ENCODE data around the gene ITIH2. TPM values are rescaled to one million over a fixed set of nuclear protein-coding genes. Genes with fewer than 3 reads are reported as not detected.
"Not testable (repeated sequence)": the region's sequence is repeated elsewhere in the genome, so short reads cannot be mapped to it uniquely, and the experiment has no call there.

The ITIH2 gene
- total and polyA plus RNA-seq, 2 experiments from 2014 or later: 70.2 to 181 TPM

- Histone ChIP-seq H3K4me1 (ENCODE audit: insufficient read depth) (no peaks in the 10 kb centered on the region), H3K27me3 (no peaks in the 10 kb centered on the region), H3K4me3 (no peak overlapping the region), H3K4me2 (no peak overlapping the region), H3K27ac (no peak overlapping the region), H2AFZ (no peak overlapping the region), H3K9me3 (ENCODE audit: low read depth) (no peaks in the 10 kb centered on the region), H4K20me1 (ENCODE audit: insufficient read depth, poor library complexity, severe bottlenecking) (no peaks in the 10 kb centered on the region), H3K9me2 (replicated peaks; ENCODE audit: insufficient read depth) (no peaks in the 10 kb centered on the region), H3K36me3 (replicated peaks; ENCODE audit: insufficient read depth, low read depth) (no peaks in the 10 kb centered on the region), H3K79me2 (no peaks in the 10 kb centered on the region)
- no peak for DNase-seq (ENCODE audit: low spot score)
- TF ChIP-seq EZH2 (IDR thresholded peaks at IDR 0.05; ENCODE audit: borderline replicate concordance) (no peak), CTCF (IDR thresholded peaks at IDR 0.05; ENCODE audit: poor library complexity) (no peak), EZH2phosphoT487 (IDR thresholded peaks at IDR 0.05; ENCODE audit: low read depth, severe bottlenecking, unreplicated experiment) (no peak)
Observed at GRCh38 chr10:7689591-7689990, 13.5 kb upstream of the ITIH2 start.

DNA sequence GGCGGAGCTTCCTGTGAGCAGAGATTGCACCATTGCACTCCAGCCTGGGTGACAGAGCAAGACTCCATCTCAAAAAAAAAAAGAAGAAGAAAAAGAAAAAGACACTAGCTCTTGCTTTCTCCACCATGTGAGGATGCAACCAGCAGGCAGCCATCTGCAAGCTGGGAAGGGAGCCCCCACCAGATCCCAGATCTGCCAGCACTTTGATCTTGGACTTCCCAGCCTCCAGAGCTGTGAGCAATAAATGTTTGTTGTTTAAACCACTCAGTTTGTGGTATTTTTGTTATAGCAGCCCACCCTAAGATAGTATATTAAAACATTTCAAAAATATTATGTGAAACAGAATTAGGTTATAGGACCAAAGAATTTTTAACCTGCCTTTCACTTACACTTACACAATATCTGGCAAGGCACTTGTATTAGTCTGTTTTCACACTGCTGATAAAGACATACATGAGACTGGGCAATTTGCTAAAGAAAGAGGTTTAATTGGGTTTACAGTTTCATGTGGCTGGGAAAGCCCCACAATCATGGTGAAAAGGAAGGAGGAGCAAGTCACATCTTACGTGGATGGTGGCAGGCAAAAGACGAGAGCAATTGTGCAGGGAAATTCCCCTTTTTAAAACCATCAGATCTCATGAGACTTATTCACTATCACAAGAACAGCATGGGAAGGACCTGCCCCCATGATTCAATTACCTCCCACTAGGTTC is 12.1 kb upstream of the ITIH2 start:
- H3K79me2 ChIP-seq; H2AFZ ChIP-seq; DNase-seq (ENCODE audit: low spot score); H3K4me3 ChIP-seq; H3K9me3 ChIP-seq (ENCODE audit: low read depth); H4K20me1 ChIP-seq (ENCODE audit: insufficient read depth, poor library complexity, severe bottlenecking); H3K4me2 ChIP-seq; H3K27ac ChIP-seq; H3K4me1 ChIP-seq (ENCODE audit: insufficient read depth); H3K36me3 ChIP-seq (replicated peaks; ENCODE audit: insufficient read depth, low read depth); H3K9me2 ChIP-seq (replicated peaks; ENCODE audit: insufficient read depth); H3K27me3 ChIP-seq: not testable (repeated sequence)
- 93% methylated on average over 3 of the region's 3 CpGs for WGBS (ENCODE audit: low lambda C conversion rate, missing lambda C conversion rate)

DNA sequence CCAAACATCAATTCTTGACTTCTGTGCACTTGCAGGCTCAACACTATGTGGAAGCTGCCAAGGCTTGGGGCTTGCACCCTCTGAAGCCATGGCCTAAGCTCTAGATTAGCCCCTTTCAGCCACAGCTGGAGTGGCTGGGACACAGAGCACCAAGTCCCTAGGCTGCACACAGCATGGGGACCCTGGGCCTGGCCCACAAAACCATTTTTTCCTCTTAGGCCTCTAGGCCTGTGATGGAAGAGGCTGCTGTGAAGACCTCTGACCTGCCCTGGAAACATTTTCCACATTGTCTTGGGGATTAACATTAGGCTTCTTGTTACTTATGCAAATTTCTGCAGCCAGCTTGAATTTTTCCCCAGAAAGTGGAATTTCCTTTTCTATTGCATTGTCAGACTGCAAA is 10.7 kb upstream of the ITIH2 start:
- H3K4me1 ChIP-seq (ENCODE audit: insufficient read depth); H3K27me3 ChIP-seq; H3K36me3 ChIP-seq (replicated peaks; ENCODE audit: insufficient read depth, low read depth); H3K4me2 ChIP-seq; H4K20me1 ChIP-seq (ENCODE audit: insufficient read depth, poor library complexity, severe bottlenecking); H3K27ac ChIP-seq; H3K9me2 ChIP-seq (replicated peaks; ENCODE audit: insufficient read depth); H2AFZ ChIP-seq; DNase-seq (ENCODE audit: low spot score); H3K9me3 ChIP-seq (ENCODE audit: low read depth); H3K4me3 ChIP-seq; H3K79me2 ChIP-seq: not testable (repeated sequence)

- DNase-seq (ENCODE audit: low spot score); H2AFZ ChIP-seq; H3K4me3 ChIP-seq; H3K79me2 ChIP-seq; H3K4me1 ChIP-seq (ENCODE audit: insufficient read depth); H3K27me3 ChIP-seq; H3K4me2 ChIP-seq; H3K9me2 ChIP-seq (replicated peaks; ENCODE audit: insufficient read depth); H4K20me1 ChIP-seq (ENCODE audit: insufficient read depth, poor library complexity, severe bottlenecking); H3K27ac ChIP-seq; H3K36me3 ChIP-seq (replicated peaks; ENCODE audit: insufficient read depth, low read depth); H3K9me3 ChIP-seq (ENCODE audit: low read depth): not testable (repeated sequence)
Observed at GRCh38 chr10:7693194-7693593, 9.9 kb upstream of the ITIH2 start.

GRCh38 chr10:7696545-7696944 is 6.6 kb upstream of the ITIH2 start:
- no peaks in the 10 kb centered on the region for H3K36me3 ChIP-seq (replicated peaks; ENCODE audit: insufficient read depth, low read depth)
- 65% methylated on average over 3 of the region's 3 CpGs for WGBS (ENCODE audit: low lambda C conversion rate, missing lambda C conversion rate)
- TF ChIP-seq EZH2 (IDR thresholded peaks at IDR 0.05; ENCODE audit: borderline replicate concordance) (no peak), CTCF (IDR thresholded peaks at IDR 0.05; ENCODE audit: poor library complexity) (no peak), EZH2phosphoT487 (IDR thresholded peaks at IDR 0.05; ENCODE audit: low read depth, severe bottlenecking, unreplicated experiment) (no peak)

More at GRCh38 chr10:7696545-7696944, 6.6 kb upstream of the ITIH2 start:
- Histone ChIP-seq H3K4me1 (ENCODE audit: insufficient read depth) (no peaks in the 10 kb centered on the region), H3K27ac (no peak overlapping the region), H3K4me2 (no peak overlapping the region), H3K9me2 (replicated peaks; ENCODE audit: insufficient read depth) (no peaks in the 10 kb centered on the region), H3K27me3 (no peaks in the 10 kb centered on the region), H4K20me1 (ENCODE audit: insufficient read depth, poor library complexity, severe bottlenecking) (no peaks in the 10 kb centered on the region), H2AFZ (no peak overlapping the region), H3K4me3 (no peak overlapping the region), H3K9me3 (ENCODE audit: low read depth) (no peaks in the 10 kb centered on the region), H3K79me2 (no peaks in the 10 kb centered on the region)
- no peak for DNase-seq (ENCODE audit: low spot score)

All from hepatocyte (in vitro differentiated cells).